Naive B cell (primary cell): Measurements from ENCODE around the gene SYCP1. TPM values are rescaled to one million over a fixed set of nuclear protein-coding genes. Genes with fewer than 3 reads are reported as not detected.
"Not testable (repeated sequence)": the region's sequence is repeated elsewhere in the genome, so short reads cannot be mapped to it uniquely, and the experiment has no call there.

Experiments
- ATAC-seq, 2 donors: fragments of 150-1000 bp; cut with Tn5 transposase; 2 replicates each; pipeline ENCODE4 v1.10.0; 2021; ENCODE audit warnings: low read depth in 2 of 2, mild to moderate bottlenecking in 2 of 2, moderate library complexity in 2 of 2
- DNase-seq: peaks from one replicate; pipeline ENCODE4 v3.0.0; 2022
- H3K27ac Mint-ChIP-seq, 6 donors: one replicate each; pipeline ENCODE4 v1.8.0; 2020 to 2022; ENCODE audit warnings: mild to moderate bottlenecking in 6 of 6, mixed read lengths in 6 of 6, moderate library complexity in 5 of 6, inconsistent platforms in 2 of 6
- H3K27me3 Mint-ChIP-seq, 3 donors: one replicate each; pipeline ENCODE4 v1.8.0; 2021 to 2022; ENCODE audit warnings: mixed read lengths in 3 of 3, mild to moderate bottlenecking in 1 of 3
- H3K36me3 Mint-ChIP-seq, 2 donors: one replicate each; pipeline ENCODE4 v1.8.0; 2020 to 2022; ENCODE audit warnings: mixed read lengths in 2 of 2, inconsistent platforms in 1 of 2, mild to moderate bottlenecking in 1 of 2
- H3K4me1 Mint-ChIP-seq, 3 donors: one replicate each; pipeline ENCODE4 v1.8.0; 2020 to 2022; ENCODE audit warnings: mixed read lengths in 3 of 3, inconsistent platforms in 1 of 3, mild to moderate bottlenecking in 1 of 3, moderate library complexity in 1 of 3
- H3K4me3 Mint-ChIP-seq, 8 donors: one replicate each; pipeline ENCODE4 v1.8.0; 2020 to 2022; ENCODE audit warnings: mild to moderate bottlenecking in 8 of 8, mixed read lengths in 8 of 8, moderate library complexity in 8 of 8, inconsistent platforms in 2 of 8
- H3K9me3 Mint-ChIP-seq, 7 donors: one replicate each; pipeline ENCODE4 v1.8.0; 2020 to 2022; ENCODE audit warnings: mixed read lengths in 7 of 7, mild to moderate bottlenecking in 5 of 7, inconsistent platforms in 2 of 7, moderate library complexity in 1 of 7
- polyA plus RNA-seq, 6 donors: library from polyadenylated mRNA; unstranded; fragments of 300-500 nt; fragmentation: Illumina TruSeq; gene quantifications; one replicate each; pipeline ENCODE4 v1.2.3, GENCODE V29; 2021; ENCODE audit warnings: low read depth in 6 of 6

SYCP1 gene, protein sequence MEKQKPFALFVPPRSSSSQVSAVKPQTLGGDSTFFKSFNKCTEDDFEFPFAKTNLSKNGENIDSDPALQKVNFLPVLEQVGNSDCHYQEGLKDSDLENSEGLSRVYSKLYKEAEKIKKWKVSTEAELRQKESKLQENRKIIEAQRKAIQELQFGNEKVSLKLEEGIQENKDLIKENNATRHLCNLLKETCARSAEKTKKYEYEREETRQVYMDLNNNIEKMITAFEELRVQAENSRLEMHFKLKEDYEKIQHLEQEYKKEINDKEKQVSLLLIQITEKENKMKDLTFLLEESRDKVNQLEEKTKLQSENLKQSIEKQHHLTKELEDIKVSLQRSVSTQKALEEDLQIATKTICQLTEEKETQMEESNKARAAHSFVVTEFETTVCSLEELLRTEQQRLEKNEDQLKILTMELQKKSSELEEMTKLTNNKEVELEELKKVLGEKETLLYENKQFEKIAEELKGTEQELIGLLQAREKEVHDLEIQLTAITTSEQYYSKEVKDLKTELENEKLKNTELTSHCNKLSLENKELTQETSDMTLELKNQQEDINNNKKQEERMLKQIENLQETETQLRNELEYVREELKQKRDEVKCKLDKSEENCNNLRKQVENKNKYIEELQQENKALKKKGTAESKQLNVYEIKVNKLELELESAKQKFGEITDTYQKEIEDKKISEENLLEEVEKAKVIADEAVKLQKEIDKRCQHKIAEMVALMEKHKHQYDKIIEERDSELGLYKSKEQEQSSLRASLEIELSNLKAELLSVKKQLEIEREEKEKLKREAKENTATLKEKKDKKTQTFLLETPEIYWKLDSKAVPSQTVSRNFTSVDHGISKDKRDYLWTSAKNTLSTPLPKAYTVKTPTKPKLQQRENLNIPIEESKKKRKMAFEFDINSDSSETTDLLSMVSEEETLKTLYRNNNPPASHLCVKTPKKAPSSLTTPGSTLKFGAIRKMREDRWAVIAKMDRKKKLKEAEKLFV
- not detected for polyA plus RNA-seq

DNA sequence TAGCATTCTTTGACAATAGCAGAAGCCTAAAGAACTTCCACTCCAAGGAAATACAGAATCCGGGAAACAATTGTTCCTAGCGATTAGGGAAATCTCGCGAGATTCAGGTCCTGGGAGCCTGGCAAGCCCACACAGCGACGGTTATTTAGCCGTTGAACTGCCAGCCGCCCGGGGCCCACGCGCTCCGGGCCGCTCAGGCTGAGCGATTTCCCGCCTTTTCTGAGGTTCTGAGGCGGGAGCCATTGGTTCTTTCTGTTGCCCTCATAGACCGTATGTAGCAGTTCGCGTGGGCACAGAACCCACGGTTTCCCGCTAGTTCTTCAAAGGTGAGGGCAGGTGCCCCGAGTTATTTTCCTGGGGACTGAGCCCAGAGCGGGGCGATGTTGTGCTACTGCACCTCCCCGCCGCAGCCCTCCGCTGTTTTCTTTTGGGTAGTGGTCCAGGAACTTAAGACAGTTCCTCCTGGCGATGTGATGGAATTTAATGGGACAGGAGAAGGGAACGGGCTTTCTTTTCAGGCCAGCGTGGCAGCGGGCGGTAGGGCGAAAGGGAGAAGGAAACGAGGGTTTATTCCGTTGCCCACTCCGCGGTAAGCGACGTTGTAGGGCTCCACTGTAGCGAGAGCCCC, at the start of gene SYCP1:
TSS of gene SYCP1 (plus strand) at position 171 of the 628 bp plus-strand sequence. CDS start 602 bp downstream, outside the sequence.
- H3K9me3 Mint-ChIP-seq: peaks cover 0 to 5% (median 3%) of the 10 kb centered on the region in 7 donors
- peak within 1 kb of the TSS in 1 of 6 donors; percentile 56 for H3K27ac Mint-ChIP-seq
- peak within 1 kb of the TSS in 7 of 8 donors; percentile 8 to 75 (median 53) for H3K4me3 Mint-ChIP-seq
- ATAC-seq: no peak
- H3K27me3 Mint-ChIP-seq: peaks cover 21 to 41% (median 29%) of the 10 kb centered on the region in 3 donors
- peaks cover 0 to 8% of the 10 kb centered on the region in 2 donors for H3K36me3 Mint-ChIP-seq
- DNase-seq: no peak
- peaks cover 3 to 10% (median 9%) of the 10 kb centered on the region in 3 donors for H3K4me1 Mint-ChIP-seq

- Mint-ChIP-seq H3K4me1 (no peaks in the 10 kb centered on the region), H3K27ac (no peak overlapping the region)
- no peak for ATAC-seq
Measured at GRCh38 chr1:114819869-114820268, 34.8 kb upstream of the SYCP1 start.

DNA sequence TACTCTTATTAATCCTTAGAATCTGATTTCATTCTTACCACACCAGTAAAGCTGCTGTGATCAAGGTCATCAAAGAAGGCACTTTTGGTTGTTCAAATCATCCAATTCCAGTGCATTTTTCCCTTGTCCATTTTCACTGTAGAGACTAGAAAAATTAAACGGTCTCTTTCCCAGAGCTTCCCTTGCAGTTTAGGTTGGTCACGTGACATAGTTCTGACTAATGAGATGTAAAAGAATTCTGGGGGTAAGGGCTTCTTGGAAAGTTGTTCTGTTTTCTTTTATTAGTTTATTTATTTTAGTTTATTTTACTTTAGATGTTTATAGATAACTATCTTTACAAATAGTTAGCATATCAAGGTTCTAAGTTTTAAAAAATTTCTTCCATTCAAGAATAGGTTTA, 34.3 kb upstream of the SYCP1 start:
- no peaks in the 10 kb centered on the region for H3K4me1 Mint-ChIP-seq
- no peak for ATAC-seq
- H3K36me3 Mint-ChIP-seq: peaks cover 7 to 11% of the 10 kb centered on the region in 2 donors
- no peak for DNase-seq
- H3K4me3 Mint-ChIP-seq: no peak overlapping the region
- H3K27me3 Mint-ChIP-seq: peaks cover 4 to 25% (median 21%) of the 10 kb centered on the region in 3 donors
- H3K27ac Mint-ChIP-seq: no peak overlapping the region
- H3K9me3 Mint-ChIP-seq: peaks cover 10 to 46% (median 28%) of the 10 kb centered on the region in 7 donors

More at GRCh38 chr1:114819869-114820268, 34.8 kb upstream of the SYCP1 start:
- H3K4me3 Mint-ChIP-seq: no peak overlapping the region
- peaks cover 0 to 23% (median 21%) of the 10 kb centered on the region in 3 donors for H3K27me3 Mint-ChIP-seq
- DNase-seq: no peak
- H3K36me3 Mint-ChIP-seq: peaks cover 6 to 11% of the 10 kb centered on the region in 2 donors
- peaks cover 9 to 41% (median 24%) of the 10 kb centered on the region in 7 donors for H3K9me3 Mint-ChIP-seq

DNA sequence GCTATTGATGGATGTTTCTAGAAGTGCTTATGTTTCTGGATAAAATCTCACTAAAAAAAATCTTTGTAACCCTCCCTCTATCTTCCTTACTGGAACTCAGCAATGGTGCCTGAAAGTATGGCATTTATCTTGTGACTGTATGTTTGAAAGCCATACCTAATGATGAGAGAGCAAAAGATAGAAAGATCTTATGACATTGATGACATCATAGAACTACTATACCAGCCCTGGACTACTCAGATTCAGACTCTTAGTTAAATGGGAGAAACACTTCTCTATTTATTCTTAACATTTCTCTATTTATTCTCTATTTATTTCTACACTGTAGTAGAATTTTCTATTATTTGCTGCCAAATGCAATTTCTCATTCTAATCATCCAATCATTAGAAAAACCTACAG, 32.7 kb upstream of the SYCP1 start:
- DNase-seq (no peak), ATAC-seq (no peak)
- Mint-ChIP-seq H3K9me3 (peaks cover 13 to 50% (median 31%) of the 10 kb centered on the region in 7 donors), H3K4me1 (no peaks in the 10 kb centered on the region), H3K27me3 (peaks cover 5 to 30% (median 18%) of the 10 kb centered on the region in 3 donors), H3K36me3 (peaks cover 7 to 11% of the 10 kb centered on the region in 2 donors), H3K4me3 (no peak overlapping the region), H3K27ac (no peak overlapping the region)

GRCh38 chr1:114828251-114828650, 26.4 kb upstream of the SYCP1 start:
- no peaks in the 10 kb centered on the region for H3K4me1 Mint-ChIP-seq
- H3K27me3 Mint-ChIP-seq: peaks cover 6 to 23% (median 13%) of the 10 kb centered on the region in 3 donors
- DNase-seq (no peak), ATAC-seq (no peak)
- H3K36me3 Mint-ChIP-seq: peaks cover 4 to 7% of the 10 kb centered on the region in 2 donors
- H3K27ac Mint-ChIP-seq: no peak overlapping the region
- H3K4me3 Mint-ChIP-seq: no peak overlapping the region
- H3K9me3 Mint-ChIP-seq: peaks cover 4 to 23% (median 20%) of the 10 kb centered on the region in 7 donors

- ATAC-seq, H3K4me1 Mint-ChIP-seq, H3K27ac Mint-ChIP-seq, H3K4me3 Mint-ChIP-seq, H3K36me3 Mint-ChIP-seq, DNase-seq: not testable (repeated sequence)
- Mint-ChIP-seq H3K27me3 (peaks cover 6 to 20% (median 18%) of the 10 kb centered on the region in 3 donors), H3K9me3 (peaks cover 2 to 11% (median 6%) of the 10 kb centered on the region in 7 donors)
Measured at GRCh38 chr1:114830075-114830474, 24.6 kb upstream of the SYCP1 start.

DNA sequence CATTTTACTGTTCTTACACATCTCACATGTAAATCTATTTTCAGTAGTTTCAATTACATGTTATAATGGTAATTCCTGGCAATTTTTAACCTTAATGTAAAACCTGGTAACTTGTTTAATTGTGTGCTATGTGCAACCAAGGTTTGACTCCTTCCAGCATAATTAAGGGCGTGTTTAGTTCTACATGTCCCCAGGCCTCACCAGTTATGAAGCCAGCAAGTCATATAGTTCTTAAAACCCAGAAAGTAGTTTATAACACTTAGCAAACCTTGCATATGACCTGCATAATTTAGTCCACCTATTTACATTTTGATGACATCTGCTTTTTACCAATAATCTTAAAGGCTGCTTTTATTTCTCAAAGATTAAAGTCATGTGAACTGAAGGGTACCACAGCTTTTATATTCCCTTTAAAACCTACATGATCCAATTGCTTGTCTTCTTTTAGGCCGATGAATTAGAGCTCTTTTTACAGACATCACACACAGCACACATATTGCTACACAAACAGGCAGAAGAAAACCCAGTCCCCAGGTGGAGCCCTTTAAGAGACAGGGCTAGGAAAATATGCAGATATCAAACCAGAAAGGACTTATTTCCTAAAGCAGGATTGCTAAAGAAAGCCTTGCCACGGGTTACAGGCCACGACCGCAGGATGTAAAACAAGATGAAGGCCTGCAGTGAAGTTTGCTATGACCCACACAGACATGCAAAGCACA, 23.2 kb upstream of the SYCP1 start:
- Mint-ChIP-seq H3K4me3 (no peak overlapping the region), H3K9me3 (peaks cover 0 to 7% (median 0%) of the 10 kb centered on the region in 7 donors), H3K27ac (no peak overlapping the region), H3K36me3 (no peaks in the 10 kb centered on the region), H3K27me3 (peaks cover 6 to 15% (median 7%) of the 10 kb centered on the region in 3 donors), H3K4me1 (no peaks in the 10 kb centered on the region)
- no peak for ATAC-seq
- DNase-seq: no peak

GRCh38 chr1:114832057-114832456, 22.6 kb upstream of the SYCP1 start:
- Mint-ChIP-seq H3K9me3 (peaks cover 0 to 7% (median 0%) of the 10 kb centered on the region in 7 donors), H3K4me3 (no peak overlapping the region), H3K27me3 (peaks cover 6 to 15% (median 6%) of the 10 kb centered on the region in 3 donors), H3K27ac (no peak overlapping the region), H3K36me3 (no peaks in the 10 kb centered on the region), H3K4me1 (no peaks in the 10 kb centered on the region)
- DNase-seq: no peak
- no peak for ATAC-seq

GRCh38 chr1:114833421-114833820, 21.2 kb upstream of the SYCP1 start:
- no peak overlapping the region for H3K4me3 Mint-ChIP-seq
- H3K27ac Mint-ChIP-seq: no peak overlapping the region
- H3K4me1 Mint-ChIP-seq: peaks cover 0 to 3% (median 2%) of the 10 kb centered on the region in 3 donors
- peaks cover 0 to 7% (median 0%) of the 10 kb centered on the region in 7 donors for H3K9me3 Mint-ChIP-seq
- ATAC-seq (no peak), DNase-seq (no peak)
- H3K27me3 Mint-ChIP-seq: peaks cover 8 to 15% (median 9%) of the 10 kb centered on the region in 3 donors
- H3K36me3 Mint-ChIP-seq: no peaks in the 10 kb centered on the region

DNA sequence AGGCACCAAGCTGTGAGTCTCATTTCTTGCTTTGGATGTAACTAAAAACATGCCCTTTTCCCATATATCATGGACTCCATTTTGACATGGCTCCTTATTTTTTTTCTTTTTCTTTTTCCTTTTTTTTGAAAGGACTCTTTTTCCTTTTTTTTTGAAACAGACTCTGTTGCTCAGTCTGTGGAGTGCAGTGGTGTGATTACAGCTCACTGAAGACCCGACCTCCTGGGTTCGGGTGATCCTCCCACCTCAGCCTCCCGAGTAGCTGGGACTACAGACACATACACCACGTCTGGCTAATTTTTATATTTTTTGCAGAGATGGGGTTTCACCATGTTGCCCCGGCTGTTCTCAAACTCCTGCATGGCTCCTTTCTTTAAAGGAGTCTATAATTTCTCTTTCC, 10.4 kb upstream of the SYCP1 start:
- H3K4me1 Mint-ChIP-seq: no peaks in the 10 kb centered on the region
- peaks cover 8 to 38% (median 29%) of the 10 kb centered on the region in 3 donors for H3K27me3 Mint-ChIP-seq
- no peak for DNase-seq
- H3K36me3 Mint-ChIP-seq: no peaks in the 10 kb centered on the region
- H3K9me3 Mint-ChIP-seq: no peaks in the 10 kb centered on the region
- no peak overlapping the region for H3K4me3 Mint-ChIP-seq
- H3K27ac Mint-ChIP-seq: peak overlapping the region in 2 of 6 donors; percentile 55 to 59
- no peak for ATAC-seq

- Mint-ChIP-seq H3K4me1 (peaks cover 3 to 10% (median 9%) of the 10 kb centered on the region in 3 donors), H3K4me3 (no peak overlapping the region), H3K27me3 (peaks cover 21 to 38% (median 29%) of the 10 kb centered on the region in 3 donors), H3K36me3 (peaks cover 0 to 8% of the 10 kb centered on the region in 2 donors), H3K9me3 (peaks cover 0 to 5% (median 3%) of the 10 kb centered on the region in 7 donors), H3K27ac (no peak overlapping the region)
- no peak for ATAC-seq
- no peak for DNase-seq
Measured at GRCh38 chr1:114853584-114853983, 1.1 kb upstream of the SYCP1 start.

- H3K27me3 Mint-ChIP-seq: peaks cover 4 to 8% (median 8%) of the 10 kb centered on the region in 3 donors
- H3K9me3 Mint-ChIP-seq: no peaks in the 10 kb centered on the region
- DNase-seq (no peak), ATAC-seq (no peak)
- no peak overlapping the region for H3K4me3 Mint-ChIP-seq
- H3K36me3 Mint-ChIP-seq: no peaks in the 10 kb centered on the region
- no peak overlapping the region for H3K27ac Mint-ChIP-seq
- H3K4me1 Mint-ChIP-seq: no peaks in the 10 kb centered on the region
Measured at GRCh38 chr1:114861384-114861783, 6.7 kb downstream of the SYCP1 start.
